ENCODE results near the gene CASQ2. TPM values are rescaled to one million over a fixed set of nuclear protein-coding genes. Genes with fewer than 3 reads are reported as not detected.
A peak's percentile ranks its signal among the peaks of the same experiment; 100 is the strongest.

CASQ2 gene
- total RNA-seq, 1 donor from 2014 or later, result 67.2 TPM

GRCh38 chr1:115727706-115728249 lies 40.7 kb downstream of the CASQ2 start:
- DNase-seq, result peak; percentile 94

- no peak for DNase-seq
Measured at GRCh38 chr1:115726570-115726969, 41.9 kb downstream of the CASQ2 start.

- DNase-seq, result no peak
Measured at GRCh38 chr1:115726161-115726560, 42.4 kb downstream of the CASQ2 start.

GRCh38 chr1:115725600-115725999 lies 42.9 kb downstream of the CASQ2 start:
- DNase-seq, result no peak

GRCh38 chr1:115723756-115724155 lies 44.8 kb downstream of the CASQ2 start:
- no peak for DNase-seq

- peak; percentile 60 for DNase-seq
Measured at GRCh38 chr1:115722221-115722620, 46.3 kb downstream of the CASQ2 start.

GRCh38 chr1:115719285-115719684 lies 49.2 kb downstream of the CASQ2 start:
- DNase-seq, result no peak

GRCh38 chr1:115718011-115718754 lies 50.3 kb downstream of the CASQ2 start:
- no peak for DNase-seq

- DNase-seq, result no peak
Measured at GRCh38 chr1:115717541-115717940, 51.0 kb downstream of the CASQ2 start.

GRCh38 chr1:115714572-115715141 lies 53.9 kb downstream of the CASQ2 start:
- DNase-seq, result no peak

- DNase-seq, result no peak
Measured at GRCh38 chr1:115713906-115714305, 54.6 kb downstream of the CASQ2 start.

- DNase-seq, result no peak
Measured at GRCh38 chr1:115712911-115713609, 55.5 kb downstream of the CASQ2 start.

- no peak for DNase-seq
Measured at GRCh38 chr1:115710859-115711624, 57.5 kb downstream of the CASQ2 start.

GRCh38 chr1:115706587-115707425 lies 61.7 kb downstream of the CASQ2 start:
- no peak for DNase-seq

- DNase-seq, result no peak
Measured at GRCh38 chr1:115705963-115706362, 62.6 kb downstream of the CASQ2 start.

GRCh38 chr1:115705085-115705951 lies 63.2 kb downstream of the CASQ2 start:
- no peak for DNase-seq

- DNase-seq, result no peak
Measured at GRCh38 chr1:115702959-115703358, 65.6 kb downstream of the CASQ2 start.

GRCh38 chr1:115701090-115701489 lies 67.4 kb downstream of the CASQ2 start:
- no peak for DNase-seq

- no peak for DNase-seq
Measured at GRCh38 chr1:115697619-115698018, 70.9 kb downstream of the CASQ2 start.

GRCh38 chr1:115694805-115695204 lies 73.7 kb downstream of the CASQ2 start:
- DNase-seq, result no peak
